ENCODE data around the gene SPRED2.

SPRED2 gene

GRCh38 chr2:65379721-65380171, 52.7 kb downstream of the SPRED2 start:
- Histone ChIP-seq H3K36me3 (replicated peaks in 1 of 2; ENCODE audit: control insufficient read depth in 2 of 2, insufficient read depth in 2 of 2, low read length in 2 of 2) (peaks cover 3 to 29% of the 10 kb centered on the region in 2 donors), H2AFZ (ENCODE audit: low read length) (no peak overlapping the region), H3K27ac (replicated peaks; ENCODE audit: low read length) (no peak overlapping the region)

GRCh38 chr2:65379223-65379622, 53.2 kb downstream of the SPRED2 start:
- Histone ChIP-seq H3K9me3 (replicated peaks in 1 of 2; ENCODE audit: control insufficient read depth in 2 of 2, insufficient read depth in 1 of 2, low read depth in 1 of 2, low read length in 2 of 2) (no peaks in the 10 kb centered on the region), H4K91ac (ENCODE audit: low read depth, low read length, poor library complexity) (no peak overlapping the region), H3K27me3 (ENCODE audit: control insufficient read depth in 3 of 3, insufficient read depth in 3 of 3, low read depth in 1 of 3, low read length in 3 of 3) (no peaks in the 10 kb centered on the region), H3K4me1 (ENCODE audit: control insufficient read depth in 2 of 2, insufficient read depth in 1 of 2, low read depth in 1 of 2, low read length in 2 of 2) (peaks cover 3 to 17% of the 10 kb centered on the region in 2 donors), H3K36me3 (replicated peaks in 1 of 2; ENCODE audit: control insufficient read depth in 2 of 2, insufficient read depth in 2 of 2, low read length in 2 of 2) (peaks cover 3 to 27% of the 10 kb centered on the region in 2 donors), H2BK5ac (ENCODE audit: low read length) (no peak overlapping the region), H3K14ac (ENCODE audit: low read length) (no peak overlapping the region), H3K4ac (ENCODE audit: low read length) (no peak overlapping the region), H2BK15ac (ENCODE audit: low read length) (no peak overlapping the region), H3K18ac (ENCODE audit: low read length) (no peak overlapping the region), H2BK120ac (ENCODE audit: low read depth, low read length) (no peak overlapping the region), H2AFZ (ENCODE audit: low read length) (no peak overlapping the region), H3K79me1 (ENCODE audit: low read depth, low read length) (peaks cover 7% of the 10 kb centered on the region), H3K27ac (replicated peaks; ENCODE audit: low read length) (no peak overlapping the region), H2BK12ac (ENCODE audit: low read length) (no peak overlapping the region), H3K4me2 (ENCODE audit: insufficient read depth, low read length, poor library complexity, severe bottlenecking) (no peak overlapping the region), H3K9ac (ENCODE audit: low read depth, low read length, poor library complexity) (no peak overlapping the region), H3K4me3 (ENCODE audit: low read length in 2 of 2) (no peak overlapping the region), H3K23ac (ENCODE audit: low read depth, low read length, poor library complexity) (no peak overlapping the region), H2AK5ac (ENCODE audit: low read depth, low read length) (no peak overlapping the region), H4K8ac (ENCODE audit: low read depth, low read length) (no peak overlapping the region)
- no CpG with 5 or more reads among the region's 2 CpGs for WGBS, 2 donors (ENCODE audit: extremely low coverage in 2 of 2, insufficient read length in 2 of 2, insufficient replicate concordance in 1 of 2)
- no peak for DNase-seq (ENCODE audit: low spot score)

More at GRCh38 chr2:65379721-65380171, 52.7 kb downstream of the SPRED2 start:
- Histone ChIP-seq H3K4me3 (ENCODE audit: low read length in 2 of 2) (no peak overlapping the region), H3K4ac (ENCODE audit: low read length) (no peak overlapping the region), H2AK5ac (ENCODE audit: low read depth, low read length) (no peak overlapping the region), H3K4me2 (ENCODE audit: insufficient read depth, low read length, poor library complexity, severe bottlenecking) (no peak overlapping the region), H2BK120ac (ENCODE audit: low read depth, low read length) (no peak overlapping the region), H3K9me3 (replicated peaks in 1 of 2; ENCODE audit: control insufficient read depth in 2 of 2, insufficient read depth in 1 of 2, low read depth in 1 of 2, low read length in 2 of 2) (no peaks in the 10 kb centered on the region), H4K91ac (ENCODE audit: low read depth, low read length, poor library complexity) (no peak overlapping the region), H2BK5ac (ENCODE audit: low read length) (no peak overlapping the region), H2BK15ac (ENCODE audit: low read length) (no peak overlapping the region), H3K4me1 (ENCODE audit: control insufficient read depth in 2 of 2, insufficient read depth in 1 of 2, low read depth in 1 of 2, low read length in 2 of 2) (peaks cover 3 to 17% of the 10 kb centered on the region in 2 donors), H3K14ac (ENCODE audit: low read length) (no peak overlapping the region), H3K23ac (ENCODE audit: low read depth, low read length, poor library complexity) (no peak overlapping the region), H4K8ac (ENCODE audit: low read depth, low read length) (no peak overlapping the region), H3K9ac (ENCODE audit: low read depth, low read length, poor library complexity) (no peak overlapping the region), H2BK12ac (ENCODE audit: low read length) (no peak overlapping the region), H3K18ac (ENCODE audit: low read length) (no peak overlapping the region), H3K79me1 (ENCODE audit: low read depth, low read length) (peaks cover 7% of the 10 kb centered on the region), H3K27me3 (ENCODE audit: control insufficient read depth in 3 of 3, insufficient read depth in 3 of 3, low read depth in 1 of 3, low read length in 3 of 3) (no peaks in the 10 kb centered on the region)
- WGBS, 2 donors (ENCODE audit: extremely low coverage in 2 of 2, insufficient read length in 2 of 2, insufficient replicate concordance in 1 of 2) = no CpG with 5 or more reads among the region's 3 CpGs
- DNase-seq (ENCODE audit: low spot score) = no peak

DNA sequence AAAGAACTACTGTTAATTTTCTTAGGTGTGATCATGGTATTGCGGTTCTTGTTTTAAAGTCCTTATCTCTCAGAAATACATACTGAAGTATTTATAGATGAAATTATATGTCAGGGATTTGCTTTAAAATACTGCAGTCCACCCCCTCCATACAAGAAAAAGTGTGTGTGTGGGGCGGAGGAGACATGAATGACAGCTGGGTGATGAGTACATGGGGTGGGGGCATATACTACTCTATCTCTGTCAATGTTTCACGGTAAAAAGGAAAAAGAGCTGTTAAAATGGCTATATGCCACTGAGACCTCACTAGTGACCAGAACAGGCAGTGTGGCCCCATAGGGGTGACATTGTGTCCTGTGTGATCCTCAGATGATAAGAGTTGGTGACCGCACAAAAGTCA, 54.1 kb downstream of the SPRED2 start:
- H2AFZ ChIP-seq (ENCODE audit: low read length) = no peak overlapping the region
- WGBS, 2 donors (ENCODE audit: extremely low coverage in 2 of 2, insufficient read length in 2 of 2, insufficient replicate concordance in 1 of 2) = no CpG with 5 or more reads among the region's 4 CpGs
- no peak overlapping the region for H3K4me2 ChIP-seq (ENCODE audit: insufficient read depth, low read length, poor library complexity, severe bottlenecking)
- H3K9ac ChIP-seq (ENCODE audit: low read depth, low read length, poor library complexity) = no peak overlapping the region
- no peak overlapping the region for H2BK15ac ChIP-seq (ENCODE audit: low read length)
- no peaks in the 10 kb centered on the region for H3K27me3 ChIP-seq (ENCODE audit: control insufficient read depth in 3 of 3, insufficient read depth in 3 of 3, low read depth in 1 of 3, low read length in 3 of 3)
- peaks cover 3 to 23% of the 10 kb centered on the region in 2 donors for H3K36me3 ChIP-seq (replicated peaks in 1 of 2; ENCODE audit: control insufficient read depth in 2 of 2, insufficient read depth in 2 of 2, low read length in 2 of 2)
- H2BK120ac ChIP-seq (ENCODE audit: low read depth, low read length) = no peak overlapping the region
- DNase-seq (ENCODE audit: low spot score) = no peak
- no peak overlapping the region for H3K18ac ChIP-seq (ENCODE audit: low read length)
- no peak overlapping the region for H3K4ac ChIP-seq (ENCODE audit: low read length)
- no peak overlapping the region for H4K91ac ChIP-seq (ENCODE audit: low read depth, low read length, poor library complexity)
- no peak overlapping the region for H2BK12ac ChIP-seq (ENCODE audit: low read length)
- H3K9me3 ChIP-seq (replicated peaks in 1 of 2; ENCODE audit: control insufficient read depth in 2 of 2, insufficient read depth in 1 of 2, low read depth in 1 of 2, low read length in 2 of 2) = no peaks in the 10 kb centered on the region
- H3K4me3 ChIP-seq (ENCODE audit: low read length in 2 of 2) = no peak overlapping the region
- no peak overlapping the region for H4K8ac ChIP-seq (ENCODE audit: low read depth, low read length)
- peaks cover 3% of the 10 kb centered on the region for H3K79me1 ChIP-seq (ENCODE audit: low read depth, low read length)
- no peak overlapping the region for H3K14ac ChIP-seq (ENCODE audit: low read length)
- H2BK5ac ChIP-seq (ENCODE audit: low read length) = no peak overlapping the region
- H3K23ac ChIP-seq (ENCODE audit: low read depth, low read length, poor library complexity) = no peak overlapping the region
- no peak overlapping the region for H3K27ac ChIP-seq (replicated peaks; ENCODE audit: low read length)
- peaks cover 3 to 15% of the 10 kb centered on the region in 2 donors for H3K4me1 ChIP-seq (ENCODE audit: control insufficient read depth in 2 of 2, insufficient read depth in 1 of 2, low read depth in 1 of 2, low read length in 2 of 2)
- H2AK5ac ChIP-seq (ENCODE audit: low read depth, low read length) = no peak overlapping the region

GRCh38 chr2:65377556-65378192, 54.7 kb downstream of the SPRED2 start:
- WGBS, 2 donors (ENCODE audit: extremely low coverage in 2 of 2, insufficient read length in 2 of 2, insufficient replicate concordance in 1 of 2) = no CpG with 5 or more reads among the region's 5 CpGs
- H3K18ac ChIP-seq (ENCODE audit: low read length) = peak overlapping the region; percentile 29
- no peak overlapping the region for H2BK120ac ChIP-seq (ENCODE audit: low read depth, low read length)
- DNase-seq (ENCODE audit: low spot score) = no peak
- H3K9me3 ChIP-seq (replicated peaks in 1 of 2; ENCODE audit: control insufficient read depth in 2 of 2, insufficient read depth in 1 of 2, low read depth in 1 of 2, low read length in 2 of 2) = no peaks in the 10 kb centered on the region
- H3K4me1 ChIP-seq (ENCODE audit: control insufficient read depth in 2 of 2, insufficient read depth in 1 of 2, low read depth in 1 of 2, low read length in 2 of 2) = peaks cover 3 to 10% of the 10 kb centered on the region in 2 donors
- no peak overlapping the region for H2BK5ac ChIP-seq (ENCODE audit: low read length)
- H2AFZ ChIP-seq (ENCODE audit: low read length) = no peak overlapping the region
- H3K14ac ChIP-seq (ENCODE audit: low read length) = no peak overlapping the region
- H4K91ac ChIP-seq (ENCODE audit: low read depth, low read length, poor library complexity) = no peak overlapping the region
- H3K4me2 ChIP-seq (ENCODE audit: insufficient read depth, low read length, poor library complexity, severe bottlenecking) = no peak overlapping the region
- H3K79me1 ChIP-seq (ENCODE audit: low read depth, low read length) = peaks cover 3% of the 10 kb centered on the region
- H3K9ac ChIP-seq (ENCODE audit: low read depth, low read length, poor library complexity) = peak overlapping the region; percentile 40
- H3K27ac ChIP-seq (replicated peaks; ENCODE audit: low read length) = no peak overlapping the region
- H4K8ac ChIP-seq (ENCODE audit: low read depth, low read length) = no peak overlapping the region
- H2BK15ac ChIP-seq (ENCODE audit: low read length) = no peak overlapping the region
- no peak overlapping the region for H2BK12ac ChIP-seq (ENCODE audit: low read length)
- H3K4me3 ChIP-seq (ENCODE audit: low read length in 2 of 2) = no peak overlapping the region
- H3K23ac ChIP-seq (ENCODE audit: low read depth, low read length, poor library complexity) = no peak overlapping the region
- no peak overlapping the region for H3K4ac ChIP-seq (ENCODE audit: low read length)
- no peak overlapping the region for H2AK5ac ChIP-seq (ENCODE audit: low read depth, low read length)
- peaks cover 3 to 23% of the 10 kb centered on the region in 2 donors for H3K36me3 ChIP-seq (replicated peaks in 1 of 2; ENCODE audit: control insufficient read depth in 2 of 2, insufficient read depth in 2 of 2, low read length in 2 of 2)
- no peaks in the 10 kb centered on the region for H3K27me3 ChIP-seq (ENCODE audit: control insufficient read depth in 3 of 3, insufficient read depth in 3 of 3, low read depth in 1 of 3, low read length in 3 of 3)

All from neuronal stem cell (in vitro differentiated cells).